Measurements from ENCODE around the gene HES1. TPM values are rescaled to one million over a fixed set of nuclear protein-coding genes. Genes with fewer than 3 reads are reported as not detected.
A peak's percentile ranks its signal among the peaks of the same experiment; 100 is the strongest.

HES1 gene
- total and polyA plus RNA-seq, 9 of the 15 experiments (the other 6 are each of a cell fraction or from before 2014, with no cell fraction given) = 3.4 to 37.0 (median 19.3) TPM

DNA sequence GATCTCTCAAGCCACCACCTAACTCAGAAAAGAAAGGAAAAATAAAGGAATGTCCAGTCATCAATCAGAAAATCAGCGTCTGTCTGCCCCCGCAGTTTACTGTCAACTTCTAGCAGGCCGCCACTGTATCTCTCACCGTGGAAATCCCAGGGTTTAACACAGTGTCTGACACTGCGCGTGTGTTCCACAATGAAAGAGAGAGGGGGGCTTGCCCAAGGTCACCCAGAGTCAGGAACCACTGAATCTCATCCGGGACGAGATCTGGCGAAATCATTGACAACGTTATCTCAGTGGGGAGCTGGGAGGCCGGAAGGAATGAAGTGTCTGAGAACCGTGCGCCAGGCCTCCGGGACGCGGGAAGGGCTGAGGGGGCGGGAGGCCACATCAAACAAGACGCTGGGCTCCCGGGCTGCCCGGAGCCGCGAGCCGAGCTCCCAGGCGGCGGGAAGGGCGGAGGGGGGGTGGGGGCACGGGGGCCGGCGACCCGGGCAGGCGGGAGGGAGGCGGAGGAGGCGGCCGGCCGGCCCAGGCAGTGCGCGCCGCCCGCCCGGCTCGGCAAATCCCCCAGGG is 2.2 kb upstream of the HES1 start (continued):
- TF ChIP-seq ZBTB9 (CRISPR knock-in tag; IDR thresholded peaks at IDR 0.05) (0 out of 2 replicates have a peak, but pooled peaks have one; percentile 61), ATF1 (CRISPR knock-in tag; IDR thresholded peaks at IDR 0.05) (no peak), ATF1 (tag; IDR thresholded peaks at IDR 0.05) (peak; percentile 33; the same call in 1 of the 2 replicates), CBFA2T3 (IDR thresholded peaks at IDR 0.05) (peak; percentile 32), ZNF24 (IDR thresholded peaks at IDR 0.05) (peak; percentile 81), ESRRA (IDR thresholded peaks at IDR 0.05; ENCODE audit: borderline replicate concordance, low read depth) (peak; percentile 89), MYC (IDR thresholded peaks at IDR 0.05; ENCODE audit: low read depth, low read length) (0 out of 2 replicates have a peak, but pooled peaks have one; percentile 11), MYC (CRISPR knock-in tag; IDR thresholded peaks at IDR 0.05; ENCODE audit: borderline replicate concordance, low read depth) (no peak), FOSL1 (tag; conservative IDR thresholded peaks at IDR 0.05) (peak; percentile 36; the same call in 1 of the 2 replicates), JUND (IDR thresholded peaks at IDR 0.05; ENCODE audit: borderline replicate concordance, low read depth, low read length) (no peak), JUND (tag; IDR thresholded peaks at IDR 0.05; ENCODE audit: borderline replicate concordance, low read depth, low read length) (0 out of 3 replicates have a peak, but pooled peaks have one; percentile 9), PKNOX1 (IDR thresholded peaks at IDR 0.05) (peak; percentile 80), NFIC (IDR thresholded peaks at IDR 0.05) (peak; percentile 22; the same call in 1 of the 2 replicates), HES1 (IDR thresholded peaks at IDR 0.05; ENCODE audit: low read depth) (peak; percentile 88), CREB3 (tag; conservative IDR thresholded peaks at IDR 0.05; ENCODE audit: low read depth) (no peak), ZNF316 (IDR thresholded peaks at IDR 0.05) (peak; percentile 74), ARNT (IDR thresholded peaks at IDR 0.05) (0 out of 4 replicates have a peak, but pooled peaks of 1 of the 2 experiments have one; percentile 19), POLR3G (IDR thresholded peaks at IDR 0.05; ENCODE audit: extremely low read depth, insufficient read length, insufficient replicate concordance) (no peak), ERF (CRISPR knock-in tag; IDR thresholded peaks at IDR 0.05) (0 out of 2 replicates have a peak, but pooled peaks have one; percentile 24), TAF1 (IDR thresholded peaks at IDR 0.05; ENCODE audit: control insufficient read depth, extremely low read depth, insufficient read depth, low read length, severe bottlenecking) (peak; percentile 12), OTX1 (CRISPR knock-in tag; IDR thresholded peaks at IDR 0.05) (0 out of 2 replicates have a peak, but pooled peaks have one; percentile 27), HDAC1 (IDR thresholded peaks at IDR 0.05) (peak in 1 of 2 experiments; percentile 66; a peak in 1 of 4 replicates), ZNF174 (CRISPR knock-in tag; IDR thresholded peaks at IDR 0.05) (no peak), ELF4 (CRISPR knock-in tag; IDR thresholded peaks at IDR 0.05) (0 out of 2 replicates have a peak, but pooled peaks have one; percentile 54), CREM (IDR thresholded peaks at IDR 0.05; ENCODE audit: low read depth) (peak; percentile 48), CBX1 (IDR thresholded peaks at IDR 0.05; ENCODE audit: low read depth) (no peak)
